T-helper 1 cell treated with Interleukin-12 subunit alpha and Interleukin-12 subunit beta and Interleukin-4 antibody, amounts not matched to agents 30 μg/mL and 1 μg/mL, for 36 hours (primary cell): Measurements from ENCODE around the gene DTD2.

Source experiments
- H3K27ac Mint-ChIP-seq: one replicate; pipeline ENCODE4 v1.8.0; 2021; ENCODE audit warnings: mild to moderate bottlenecking, mixed read lengths
- H3K27me3 Mint-ChIP-seq: one replicate; pipeline ENCODE4 v1.8.0; 2021; ENCODE audit warnings: low read depth, mixed read lengths
- H3K36me3 Mint-ChIP-seq: one replicate; pipeline ENCODE4 v1.8.0; 2021; ENCODE audit warnings: low read depth, mixed read lengths
- H3K4me1 Mint-ChIP-seq: one replicate; pipeline ENCODE4 v1.8.0; 2021; ENCODE audit warnings: low read depth, mixed read lengths
- H3K4me3 Mint-ChIP-seq: one replicate; pipeline ENCODE4 v1.8.0; 2021; ENCODE audit warnings: mild to moderate bottlenecking, moderate library complexity, mixed read lengths
- H3K9me3 Mint-ChIP-seq: one replicate; pipeline ENCODE4 v1.8.0; 2021; ENCODE audit warnings: mixed read lengths

The DTD2 gene

GRCh38 chr14:31456841-31457664 is at the start of gene DTD2:
TSS of gene DTD2 (minus strand) at chr14:31457506. CDS start at chr14:31457393, 113 bp downstream.
- Mint-ChIP-seq H3K27ac (peak within 1 kb of the TSS; percentile 95), H3K27me3 (no peaks in the 10 kb centered on the region), H3K9me3 (no peaks in the 10 kb centered on the region), H3K4me3 (peak within 1 kb of the TSS; percentile 97), H3K4me1 (peaks cover 28% of the 10 kb centered on the region), H3K36me3 (no peaks in the 10 kb centered on the region)

- Mint-ChIP-seq H3K4me3 (no peak overlapping the region), H3K27me3 (peaks cover 4% of the 10 kb centered on the region), H3K36me3 (no peaks in the 10 kb centered on the region), H3K27ac (no peak overlapping the region), H3K9me3 (no peaks in the 10 kb centered on the region), H3K4me1 (no peaks in the 10 kb centered on the region)
These were observed 48.1 kb upstream of the DTD2 start for GRCh38 chr14:31505411-31505810.

GRCh38 chr14:31501870-31502269 is 44.6 kb upstream of the DTD2 start:
- H3K36me3 Mint-ChIP-seq, result no peaks in the 10 kb centered on the region
- no peaks in the 10 kb centered on the region for H3K9me3 Mint-ChIP-seq
- no peak overlapping the region for H3K27ac Mint-ChIP-seq
- no peaks in the 10 kb centered on the region for H3K4me1 Mint-ChIP-seq
- H3K27me3 Mint-ChIP-seq, result peaks cover 10% of the 10 kb centered on the region
- H3K4me3 Mint-ChIP-seq, result no peak overlapping the region

- Mint-ChIP-seq H3K4me3 (no peak overlapping the region), H3K27ac (no peak overlapping the region), H3K4me1 (no peaks in the 10 kb centered on the region), H3K36me3 (peaks cover 2% of the 10 kb centered on the region), H3K9me3 (no peaks in the 10 kb centered on the region), H3K27me3 (peaks cover 10% of the 10 kb centered on the region)
These were observed 35.6 kb upstream of the DTD2 start for GRCh38 chr14:31492759-31493498.

GRCh38 chr14:31489691-31490090 is 32.4 kb upstream of the DTD2 start:
- no peak overlapping the region for H3K4me3 Mint-ChIP-seq
- H3K27ac Mint-ChIP-seq, result no peak overlapping the region
- no peaks in the 10 kb centered on the region for H3K9me3 Mint-ChIP-seq
- no peaks in the 10 kb centered on the region for H3K27me3 Mint-ChIP-seq
- no peaks in the 10 kb centered on the region for H3K4me1 Mint-ChIP-seq
- no peaks in the 10 kb centered on the region for H3K36me3 Mint-ChIP-seq

GRCh38 chr14:31487886-31488285 is 30.6 kb upstream of the DTD2 start, which contains the start of gene GPR33:
TSS of gene GPR33 (minus strand) at chr14:31488039. CDS start at chr14:31483965, 4,074 bp downstream.
- no peak within 1 kb of the TSS for H3K27ac Mint-ChIP-seq
- no peaks in the 10 kb centered on the region for H3K4me1 Mint-ChIP-seq

GRCh38 chr14:31486764-31487163 is 29.5 kb upstream of the DTD2 start:
- no peaks in the 10 kb centered on the region for H3K36me3 Mint-ChIP-seq
- H3K27ac Mint-ChIP-seq, result no peak overlapping the region
- H3K4me1 Mint-ChIP-seq, result no peaks in the 10 kb centered on the region
- no peaks in the 10 kb centered on the region for H3K27me3 Mint-ChIP-seq
- no peak overlapping the region for H3K4me3 Mint-ChIP-seq
- no peaks in the 10 kb centered on the region for H3K9me3 Mint-ChIP-seq

More at GRCh38 chr14:31487886-31488285, 30.6 kb upstream of the DTD2 start, which contains the start of gene GPR33:
- Mint-ChIP-seq H3K36me3 (no peaks in the 10 kb centered on the region), H3K4me3 (no peak within 1 kb of the TSS), H3K9me3 (no peaks in the 10 kb centered on the region), H3K27me3 (no peaks in the 10 kb centered on the region)

GRCh38 chr14:31484754-31485153 is 27.4 kb upstream of the DTD2 start:
- Mint-ChIP-seq H3K27me3 (no peaks in the 10 kb centered on the region), H3K27ac (no peak overlapping the region), H3K36me3 (no peaks in the 10 kb centered on the region), H3K4me3 (no peak overlapping the region), H3K4me1 (no peaks in the 10 kb centered on the region), H3K9me3 (no peaks in the 10 kb centered on the region)

GRCh38 chr14:31480156-31480555 is 22.9 kb upstream of the DTD2 start:
- H3K36me3 Mint-ChIP-seq, result no peaks in the 10 kb centered on the region
- H3K4me3 Mint-ChIP-seq, result no peak overlapping the region
- H3K9me3 Mint-ChIP-seq, result no peaks in the 10 kb centered on the region
- no peak overlapping the region for H3K27ac Mint-ChIP-seq
- H3K27me3 Mint-ChIP-seq, result no peaks in the 10 kb centered on the region
- no peaks in the 10 kb centered on the region for H3K4me1 Mint-ChIP-seq

- no peaks in the 10 kb centered on the region for H3K4me1 Mint-ChIP-seq
- peaks cover 2% of the 10 kb centered on the region for H3K9me3 Mint-ChIP-seq
- H3K27ac Mint-ChIP-seq, result no peak overlapping the region
- no peaks in the 10 kb centered on the region for H3K27me3 Mint-ChIP-seq
- H3K36me3 Mint-ChIP-seq, result peaks cover under 1% of the 10 kb centered on the region
- no peak overlapping the region for H3K4me3 Mint-ChIP-seq
These were observed 21.7 kb upstream of the DTD2 start for GRCh38 chr14:31479027-31479426.

- Mint-ChIP-seq H3K36me3 (peaks cover 1% of the 10 kb centered on the region), H3K4me1 (no peaks in the 10 kb centered on the region), H3K27me3 (no peaks in the 10 kb centered on the region), H3K4me3 (no peak overlapping the region), H3K9me3 (peaks cover 8% of the 10 kb centered on the region), H3K27ac (no peak overlapping the region)
These were observed 19.9 kb upstream of the DTD2 start for GRCh38 chr14:31477248-31477647.

- Mint-ChIP-seq H3K27me3 (no peaks in the 10 kb centered on the region), H3K36me3 (peaks cover 1% of the 10 kb centered on the region), H3K4me1 (no peaks in the 10 kb centered on the region), H3K4me3 (no peak overlapping the region), H3K27ac (no peak overlapping the region), H3K9me3 (peaks cover 8% of the 10 kb centered on the region)
These were observed 19.0 kb upstream of the DTD2 start for GRCh38 chr14:31476131-31476866.

- H3K4me3 Mint-ChIP-seq, result no peak overlapping the region
- no peaks in the 10 kb centered on the region for H3K4me1 Mint-ChIP-seq
- H3K9me3 Mint-ChIP-seq, result no peaks in the 10 kb centered on the region
- no peaks in the 10 kb centered on the region for H3K36me3 Mint-ChIP-seq
- no peak overlapping the region for H3K27ac Mint-ChIP-seq
- H3K27me3 Mint-ChIP-seq, result peaks cover 4% of the 10 kb centered on the region
These were observed 9.2 kb upstream of the DTD2 start for GRCh38 chr14:31466554-31466953.

- Mint-ChIP-seq H3K4me3 (no peak overlapping the region), H3K36me3 (no peaks in the 10 kb centered on the region), H3K27ac (no peak overlapping the region), H3K9me3 (no peaks in the 10 kb centered on the region), H3K27me3 (peaks cover 4% of the 10 kb centered on the region), H3K4me1 (no peaks in the 10 kb centered on the region)
These were observed 7.8 kb upstream of the DTD2 start for GRCh38 chr14:31465111-31465510.
